Left renal pelvis (tissue), 4 donors: Measurements from ENCODE around the gene TMEM271. TPM values are rescaled to one million over a fixed set of nuclear protein-coding genes. Genes with fewer than 3 reads are reported as not detected.
"Not testable (repeated sequence)": the region's sequence is repeated elsewhere in the genome, so short reads cannot be mapped to it uniquely, and the experiment has no call there.

Source experiments
- DNase-seq, 4 donors: peaks; one replicate each; pipeline ENCODE4 v3.0.0-alpha.2; 2013; ENCODE audit warnings: low read depth in 4 of 4, low spot score in 3 of 4
- polyA plus RNA-seq, 4 donors: library from polyadenylated mRNA; unstranded; fragments of 120-200 nt; gene quantifications; one replicate each; pipeline ENCODE4 v1.2.1, GENCODE V29; 2013; ENCODE audit not compliant: insufficient read length in 4 of 4

TMEM271 gene
- polyA plus RNA-seq, 4 donors = 0.06 to 0.09 TPM; not detected in 2

DNA sequence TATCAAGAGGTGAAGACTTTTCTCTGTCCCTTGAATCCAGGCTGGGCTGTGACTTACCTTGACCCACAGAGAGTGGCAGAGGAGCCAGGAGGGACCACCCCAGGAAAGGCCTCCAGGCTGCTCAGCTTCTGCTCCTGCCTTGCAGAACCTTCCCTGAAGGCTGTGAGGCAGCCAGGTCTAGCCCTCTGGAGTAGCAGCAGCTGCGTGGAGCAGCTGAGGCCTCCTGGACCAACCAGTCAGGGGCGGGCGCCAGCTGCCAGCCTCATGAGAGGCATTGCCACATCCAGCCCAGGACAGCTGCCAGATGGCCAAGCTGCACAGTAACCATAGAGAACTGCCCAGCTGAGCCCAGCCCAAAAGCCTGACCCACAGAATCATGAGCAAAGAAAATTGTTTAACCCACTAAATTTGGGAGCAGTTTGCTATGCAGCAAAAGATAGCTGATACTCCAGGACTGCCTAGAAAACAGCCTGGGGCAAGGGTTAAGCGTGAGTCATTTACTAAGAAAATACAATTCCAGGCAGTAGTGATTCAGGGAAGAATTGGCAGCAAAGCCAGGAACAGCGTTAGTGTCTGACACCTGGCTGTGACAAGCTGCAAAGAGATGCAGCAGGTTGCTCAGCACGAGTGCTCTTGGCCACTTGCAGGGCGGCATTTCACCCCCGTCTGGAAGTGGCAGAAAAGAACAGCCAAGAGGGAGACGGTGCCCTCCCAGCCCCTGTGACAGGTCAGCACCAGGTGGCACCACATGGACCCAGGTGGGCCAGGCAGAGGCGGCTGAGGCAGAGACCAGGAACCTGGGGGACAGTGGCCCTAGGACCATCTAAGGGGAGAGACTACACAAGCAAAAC lies 34.5 kb upstream of the TMEM271 start:
- DNase-seq = no peak

DNA sequence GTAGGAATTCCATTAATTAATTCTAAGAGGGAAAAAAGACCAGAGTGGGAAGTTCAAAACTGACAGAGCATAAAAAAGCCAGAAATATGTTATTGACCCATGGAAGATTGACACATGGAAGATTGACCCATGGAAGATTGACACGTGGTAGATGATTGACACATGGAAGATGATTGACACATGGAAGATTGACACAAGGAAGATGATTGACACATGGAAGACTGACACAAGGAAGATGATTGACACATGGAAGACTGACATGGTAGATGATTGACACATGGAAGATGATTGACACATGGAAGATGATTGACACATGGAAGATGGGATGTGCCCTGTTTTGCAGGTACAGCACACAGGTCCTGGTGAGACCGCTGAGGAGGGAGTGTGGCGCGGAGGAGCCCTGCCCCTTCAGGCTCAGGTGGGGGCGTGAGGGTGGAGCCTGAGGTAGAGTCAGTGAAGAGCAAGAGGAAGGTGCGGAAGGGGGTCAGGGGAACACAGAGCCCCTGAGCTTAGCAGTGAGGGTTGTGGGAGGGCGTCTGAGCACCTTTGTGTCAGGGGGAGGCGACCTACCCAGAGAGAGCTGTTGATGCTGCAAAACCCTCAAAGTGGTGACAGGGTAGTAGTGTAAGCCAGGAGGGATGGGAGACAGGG lies 33.4 kb upstream of the TMEM271 start:
- DNase-seq = no peak

- DNase-seq = no peak
Measured at GRCh38 chr4:608236-608635, 32.1 kb upstream of the TMEM271 start.

DNA sequence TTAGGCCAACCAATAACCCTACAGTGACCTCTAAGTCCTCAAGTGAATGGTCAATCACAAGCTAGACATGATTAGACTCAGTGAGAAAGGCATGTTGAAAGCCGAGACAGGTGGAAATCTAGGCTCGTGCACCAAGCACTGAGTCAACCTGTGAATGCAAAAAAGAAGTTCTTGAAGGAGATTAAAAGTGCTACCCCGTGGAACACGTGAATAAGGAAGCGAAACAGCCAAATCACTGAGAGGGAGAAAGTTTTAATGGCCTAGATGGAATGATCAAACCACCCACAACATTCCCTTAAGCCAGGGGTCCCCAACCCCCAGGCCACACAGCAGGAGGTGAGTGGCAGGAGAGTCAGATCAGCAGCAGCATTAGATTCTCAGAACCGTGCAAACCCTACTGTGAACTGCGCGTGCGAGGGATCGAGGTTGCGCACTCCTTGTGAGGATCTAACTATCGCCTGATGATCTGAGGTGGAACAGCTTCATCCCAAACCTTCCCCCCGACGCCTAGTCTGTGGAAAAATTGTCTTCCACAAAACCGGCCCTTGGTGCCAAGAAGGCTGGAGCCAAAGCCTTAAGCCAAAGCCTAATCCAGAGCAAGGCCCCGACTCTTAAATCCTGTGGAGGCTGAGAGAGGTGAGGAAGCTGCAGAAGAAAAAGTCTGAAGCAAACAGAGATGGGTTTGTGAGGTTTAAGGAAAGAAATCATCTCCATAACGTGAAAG lies 29.8 kb upstream of the TMEM271 start:
- no peak for DNase-seq

GRCh38 chr4:604131-604530 lies 28.0 kb upstream of the TMEM271 start:
- no peak for DNase-seq

GRCh38 chr4:602559-602942 lies 26.5 kb upstream of the TMEM271 start:
- DNase-seq = peak; percentile 26 to 59 (median 48)

- no peak for DNase-seq
Measured at GRCh38 chr4:601612-602558, 25.8 kb upstream of the TMEM271 start.

- DNase-seq = no peak
Measured at GRCh38 chr4:600850-601515, 24.9 kb upstream of the TMEM271 start.

- no peak for DNase-seq
Measured at GRCh38 chr4:600166-600565, 24.1 kb upstream of the TMEM271 start.

GRCh38 chr4:598925-599324 lies 22.8 kb upstream of the TMEM271 start:
- no peak for DNase-seq

DNA sequence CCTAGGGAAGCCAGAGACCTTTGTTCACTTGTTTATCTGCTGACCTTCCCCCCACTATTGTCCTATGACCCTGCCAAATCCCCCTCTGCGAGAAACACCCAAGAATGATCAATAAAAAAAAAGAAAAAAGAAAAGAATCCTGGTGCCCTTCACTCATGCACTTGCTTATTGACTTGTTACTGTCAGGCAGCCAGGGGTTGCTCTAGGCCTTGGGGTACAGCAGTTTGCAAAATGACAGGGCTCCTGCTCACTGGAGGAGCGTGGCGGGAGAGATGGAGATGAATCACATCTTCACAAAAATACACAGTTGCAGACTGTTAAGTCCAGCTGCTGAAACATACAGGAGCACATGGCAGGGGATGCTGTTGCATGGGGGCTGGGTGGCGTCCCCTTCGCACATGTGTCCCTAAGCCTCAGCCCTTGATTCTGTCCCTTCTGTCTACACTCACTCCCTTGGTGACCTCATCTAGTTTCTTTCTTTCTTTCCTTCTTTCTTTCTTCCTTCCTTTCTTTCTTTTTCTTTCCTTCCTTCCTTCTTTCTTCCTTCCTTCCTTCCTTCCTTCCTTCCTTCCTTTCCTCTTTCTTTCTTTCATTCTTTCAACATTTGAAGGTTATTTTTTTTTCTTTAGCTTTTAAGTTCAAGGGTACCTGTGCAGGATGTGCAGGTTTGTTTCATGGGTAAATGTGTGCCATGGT lies 16.9 kb upstream of the TMEM271 start:
- DNase-seq = no peak

- DNase-seq = not testable (repeated sequence)
Measured at GRCh38 chr4:592178-592577, 16.1 kb upstream of the TMEM271 start.

DNA sequence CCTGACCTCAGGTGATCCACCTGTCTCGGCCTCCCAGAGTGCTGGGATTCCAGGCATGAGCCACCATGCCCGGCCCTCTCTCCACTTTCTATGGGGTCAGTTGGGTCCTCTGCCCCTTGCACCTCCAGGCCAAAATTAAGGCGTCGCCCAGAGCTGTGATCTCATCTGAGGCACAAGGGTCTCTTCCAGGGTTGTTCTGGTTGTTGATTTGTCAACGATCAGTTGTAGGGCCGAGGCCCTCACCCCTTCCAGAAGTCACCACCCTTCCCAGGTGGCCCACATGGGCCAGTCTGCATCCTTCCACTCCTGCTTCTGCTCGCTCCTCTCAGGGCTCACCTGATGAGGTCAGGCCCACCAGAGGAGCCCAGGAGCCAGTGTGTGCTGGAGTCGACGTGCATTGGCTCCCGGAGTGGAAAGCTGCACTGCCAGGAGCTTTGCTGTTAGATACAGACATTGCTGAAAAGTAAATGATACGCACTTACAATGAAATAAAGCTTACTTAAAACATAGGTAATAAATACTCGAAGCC lies 14.3 kb upstream of the TMEM271 start:
- no peak for DNase-seq

- DNase-seq = no peak
Measured at GRCh38 chr4:589219-589963, 13.3 kb upstream of the TMEM271 start.

- DNase-seq = no peak
Measured at GRCh38 chr4:588351-588849, 12.3 kb upstream of the TMEM271 start.

GRCh38 chr4:587671-588350 lies 11.7 kb upstream of the TMEM271 start:
- DNase-seq = no peak

- DNase-seq = no peak
Measured at GRCh38 chr4:583820-584219, 7.7 kb upstream of the TMEM271 start.
